GM12891 (cell line): Measurements from ENCODE around the gene INTS4. TPM values are rescaled to one million over a fixed set of nuclear protein-coding genes. Genes with fewer than 3 reads are reported as not detected.
"Not testable (repeated sequence)": the region's sequence is repeated elsewhere in the genome, so short reads cannot be mapped to it uniquely, and the experiment has no call there.

Source experiments
- DNase-seq: peaks from one replicate; pipeline ENCODE4 v3.0.0; 2011; ENCODE audit warnings: low spot score; ENCODE audit not compliant: insufficient read length
- FAIRE-seq: peaks from 2 replicates; lab custom pipeline; 2011; peaks lifted over from hg19 to GRCh38; lab: Jason Lieb, UNC
- PAX5 ChIP-seq: IDR thresholded peaks from 2 replicates; pipeline ENCODE4 v1.6.1; 2011; ENCODE audit warnings: low read length, moderate library complexity, mild to moderate bottlenecking; ENCODE audit not compliant: insufficient read depth, severe bottlenecking
- POLR2A ChIP-seq: IDR thresholded peaks from 2 replicates; pipeline ENCODE4 v1.6.1; 2011; ENCODE audit warnings: low read depth, low read length, control low read depth
- POLR2AphosphoS5 ChIP-seq: IDR thresholded peaks from 2 replicates; pipeline ENCODE4 v1.6.1; 2011; ENCODE audit warnings: low read depth, low read length, control low read depth
- POU2F2 ChIP-seq: IDR thresholded peaks from 2 replicates; pipeline ENCODE4 v1.6.1; 2011; ENCODE audit warnings: low read depth, mild to moderate bottlenecking, control low read depth, low read length, moderate library complexity
- SPI1 ChIP-seq: IDR thresholded peaks from 2 replicates; pipeline ENCODE4 v1.6.1; 2011; ENCODE audit warnings: low read depth, low read length, control low read depth
- TAF1 ChIP-seq: IDR thresholded peaks from 2 replicates; pipeline ENCODE4 v1.6.1; 2011; ENCODE audit warnings: low read depth, low read length, control low read depth
- polyA plus RNA-seq: library from polyadenylated mRNA; unstranded; fragments of >200 nt; gene quantifications from one replicate; pipeline ENCODE4 v1.2.1, GENCODE V29; 2012; ENCODE audit warnings: low read depth, missing spikeins, inconsistent platforms; ENCODE audit not compliant: missing spikeins

The INTS4 gene
- polyA plus RNA-seq: 26.0 TPM

- TF ChIP-seq POU2F2: peak; percentile 17; the same call in 1 of the 2 replicates
- peak; percentile 78 for TF ChIP-seq SPI1
- TF ChIP-seq POLR2A: peak; percentile 86
- peak; percentile 69 for TF ChIP-seq TAF1
- peak; percentile 84 for TF ChIP-seq POLR2AphosphoS5
- no peak for TF ChIP-seq PAX5
- DNase-seq (peak; percentile 82), FAIRE-seq (peak; percentile 94)
Measured at GRCh38 chr11:77994434-77995362, at the start of gene INTS4. INTS4 (minus strand) TSS chr11:77994668; CDS start chr11:77994643, 25 bp downstream.

- FAIRE-seq (no peak), DNase-seq (no peak)
- TF ChIP-seq POU2F2 (no peak), POLR2AphosphoS5 (no peak), PAX5 (no peak), TAF1 (no peak), SPI1 (no peak)
Measured at GRCh38 chr11:78041843-78042440, 47.5 kb upstream of the INTS4 start.

GRCh38 chr11:78041380-78041719 lies 46.9 kb upstream of the INTS4 start:
- not testable (repeated sequence) for FAIRE-seq, DNase-seq

- TF ChIP-seq SPI1: no peak
- TF ChIP-seq POLR2A: no peak
- no peak for TF ChIP-seq POU2F2
- no peak for TF ChIP-seq POLR2AphosphoS5
- TF ChIP-seq TAF1: no peak
- no peak for TF ChIP-seq PAX5
- FAIRE-seq: no peak
- no peak for DNase-seq
Measured at GRCh38 chr11:78040691-78041379, 46.4 kb upstream of the INTS4 start.

- FAIRE-seq (no peak), DNase-seq (peak; percentile 37)
- TF ChIP-seq POU2F2 (no peak), PAX5 (no peak), POLR2AphosphoS5 (no peak), SPI1 (no peak), TAF1 (no peak), POLR2A (no peak)
Measured at GRCh38 chr11:78039919-78040671, 45.6 kb upstream of the INTS4 start.

- no peak for FAIRE-seq
- no peak for TF ChIP-seq POU2F2
- no peak for TF ChIP-seq POLR2AphosphoS5
- no peak for TF ChIP-seq PAX5
- no peak for TF ChIP-seq POLR2A
- TF ChIP-seq SPI1: no peak
- TF ChIP-seq TAF1: no peak
- no peak for DNase-seq
Measured at GRCh38 chr11:78039391-78039918, 45.0 kb upstream of the INTS4 start.

- FAIRE-seq: no peak
- TF ChIP-seq TAF1: no peak
- no peak for TF ChIP-seq POLR2A
- no peak for TF ChIP-seq SPI1
- no peak for TF ChIP-seq PAX5
- TF ChIP-seq POU2F2: no peak
- no peak for DNase-seq
Measured at GRCh38 chr11:78038697-78039313, 44.3 kb upstream of the INTS4 start.

- no peak for TF ChIP-seq POU2F2
- TF ChIP-seq POLR2A: no peak
- TF ChIP-seq TAF1: no peak
- TF ChIP-seq POLR2AphosphoS5: no peak
- no peak for TF ChIP-seq SPI1
- TF ChIP-seq PAX5: no peak
- FAIRE-seq (no peak), DNase-seq (no peak)
Measured at GRCh38 chr11:78037825-78038620, 43.6 kb upstream of the INTS4 start.
